Sigmoid colon (tissue), 4 donors: ENCODE measurements around the gene NUP58.

ENCODE experiments used
- POLR2A ChIP-seq, 2 donors: fragments of 450-650 bp; IDR thresholded peaks; one replicate each; pipeline ENCODE4 v1.6.1; 2016; ENCODE audit warnings: antibody characterized with exemption in 2 of 2, mild to moderate bottlenecking in 2 of 2, moderate library complexity in 2 of 2
- POLR2AphosphoS5 ChIP-seq, 4 donors: sonication (generic); formaldehyde crosslinking; IDR thresholded peaks; one replicate each; pipeline ENCODE4 v1.6.1; 2017; ENCODE audit warnings: antibody characterized with exemption in 4 of 4
- TF ChIP-seq, protein P1 (sequence below), 4 experiments: fragments of 450-650 bp in 3 of 4; fragments of 200-600 bp in 1 of 4; IDR thresholded peaks; one replicate each; pipeline ENCODE4 v1.5.1; 2016 to 2019; ENCODE audit warnings: antibody characterized with exemption in 4 of 4, mild to moderate bottlenecking in 3 of 4, moderate library complexity in 2 of 4

DNA sequence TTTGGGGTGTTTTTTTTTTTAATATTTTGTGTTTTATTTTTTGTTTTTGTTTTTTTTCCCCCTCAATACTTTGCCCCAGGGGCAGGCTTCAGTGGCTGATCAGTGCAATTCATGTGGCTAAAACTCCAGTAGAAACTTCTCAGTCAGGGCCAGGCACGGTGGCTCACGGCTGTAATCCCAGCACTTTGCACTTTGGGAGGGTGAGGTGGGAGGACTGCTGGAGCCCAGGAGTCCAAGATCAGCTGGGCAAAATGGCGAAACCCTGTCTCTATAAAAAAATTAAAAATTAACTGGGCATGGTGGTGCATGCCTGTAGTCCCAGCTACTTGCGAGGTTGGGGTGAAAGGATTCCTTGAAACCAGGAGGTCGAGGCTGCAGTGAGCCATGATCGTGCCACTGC lies 53.0 kb downstream of the NUP58 start:
- TF ChIP-seq, protein P1, sequence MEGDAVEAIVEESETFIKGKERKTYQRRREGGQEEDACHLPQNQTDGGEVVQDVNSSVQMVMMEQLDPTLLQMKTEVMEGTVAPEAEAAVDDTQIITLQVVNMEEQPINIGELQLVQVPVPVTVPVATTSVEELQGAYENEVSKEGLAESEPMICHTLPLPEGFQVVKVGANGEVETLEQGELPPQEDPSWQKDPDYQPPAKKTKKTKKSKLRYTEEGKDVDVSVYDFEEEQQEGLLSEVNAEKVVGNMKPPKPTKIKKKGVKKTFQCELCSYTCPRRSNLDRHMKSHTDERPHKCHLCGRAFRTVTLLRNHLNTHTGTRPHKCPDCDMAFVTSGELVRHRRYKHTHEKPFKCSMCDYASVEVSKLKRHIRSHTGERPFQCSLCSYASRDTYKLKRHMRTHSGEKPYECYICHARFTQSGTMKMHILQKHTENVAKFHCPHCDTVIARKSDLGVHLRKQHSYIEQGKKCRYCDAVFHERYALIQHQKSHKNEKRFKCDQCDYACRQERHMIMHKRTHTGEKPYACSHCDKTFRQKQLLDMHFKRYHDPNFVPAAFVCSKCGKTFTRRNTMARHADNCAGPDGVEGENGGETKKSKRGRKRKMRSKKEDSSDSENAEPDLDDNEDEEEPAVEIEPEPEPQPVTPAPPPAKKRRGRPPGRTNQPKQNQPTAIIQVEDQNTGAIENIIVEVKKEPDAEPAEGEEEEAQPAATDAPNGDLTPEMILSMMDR (IDR thresholded peaks at IDR 0.05): no peak
- TF ChIP-seq POLR2AphosphoS5 (IDR thresholded peaks at IDR 0.05) (no peak), POLR2A (IDR thresholded peaks at IDR 0.05) (no peak)
